Measurements from ENCODE around the gene RBFOX2. TPM values are rescaled to one million over a fixed set of nuclear protein-coding genes. Genes with fewer than 3 reads are reported as not detected.

RBFOX2 gene
- total and polyA plus RNA-seq, 2 of the 13 experiments (the other 11 are each of a cell fraction or from before 2014, with no cell fraction given), result 37.3 to 40.4 TPM

DNA sequence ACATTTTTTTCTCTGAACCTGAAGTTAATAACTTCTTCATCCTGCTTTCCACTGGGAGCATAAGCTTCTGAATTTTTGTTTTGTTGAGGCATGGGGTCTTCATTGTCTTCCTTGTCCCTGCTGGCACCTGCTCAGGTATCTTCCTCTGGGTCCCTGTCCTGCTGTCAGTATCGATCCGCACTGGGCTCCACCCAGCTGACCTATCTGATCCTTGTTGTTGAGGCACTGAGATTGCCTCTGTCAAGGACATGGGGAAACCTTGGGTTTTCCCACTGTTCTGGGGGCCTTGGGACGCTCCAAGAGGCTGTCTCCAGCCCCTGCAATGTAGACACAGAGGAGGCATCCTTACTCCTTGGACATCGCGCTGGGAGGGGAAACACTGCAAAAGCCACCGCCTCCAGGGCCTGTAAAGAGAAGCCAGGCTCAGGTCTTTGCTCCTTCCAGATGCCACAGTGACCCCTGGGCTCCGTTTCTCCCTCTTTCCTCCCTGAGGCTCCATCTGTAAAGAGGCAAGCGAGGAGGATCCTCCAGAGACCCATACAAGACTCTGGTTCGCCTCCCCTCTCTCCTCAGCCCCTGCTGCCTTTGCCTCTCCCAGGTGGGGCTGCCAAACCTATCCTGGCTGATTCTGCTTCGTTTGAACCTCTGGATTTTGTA lies 8.6 kb upstream of the RBFOX2 start:
- no peak for ATAC-seq
- in situ Hi-C loops (cut with HindIII; ENCODE audit: extremely low pct_ligation_motif_present, low pct_unique_long_range_greater_than_20kb), result no loop called here

DNA sequence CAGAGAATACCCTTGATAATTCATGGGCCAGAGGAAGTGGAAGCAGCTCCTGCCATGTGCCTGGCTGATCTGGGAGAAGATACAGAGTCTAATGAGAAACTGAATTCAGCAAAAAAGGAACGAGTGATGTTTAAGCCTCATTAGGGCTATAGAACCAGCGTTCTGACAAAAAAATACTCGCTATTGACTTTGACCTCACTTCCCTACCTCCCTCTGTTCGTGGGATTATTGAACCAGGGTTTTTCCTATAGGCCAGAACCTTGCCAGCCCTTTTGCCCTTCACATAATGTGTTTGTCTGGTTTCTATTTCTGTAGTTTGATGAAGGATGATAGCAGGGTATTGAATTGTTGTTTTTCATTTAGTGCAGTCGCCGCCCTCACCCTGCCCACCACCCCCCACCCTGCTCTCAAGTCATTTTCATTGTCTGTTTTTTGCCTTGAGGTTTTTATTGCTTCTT lies 7.6 kb upstream of the RBFOX2 start:
- Histone ChIP-seq H3K36me3 (replicated peaks in 1 of 2; ENCODE audit: control insufficient read depth in 1 of 2, insufficient read depth in 2 of 2, low read length in 2 of 2) (no peaks in the 10 kb centered on the region), H3K4me3 (replicated peaks in 1 of 3; ENCODE audit: insufficient read depth in 1 of 3, low read depth in 2 of 3, low read length in 3 of 3) (no peak overlapping the region), H4K20me1 (ENCODE audit: insufficient read depth, low read length) (no peaks in the 10 kb centered on the region), H3K4me2 (ENCODE audit: low read depth, low read length) (0 out of 2 replicates have a peak overlapping the region, but pooled peaks have one; percentile 32), H3K79me2 (ENCODE audit: insufficient read depth, low read length) (no peaks in the 10 kb centered on the region), H3K27me3 (ENCODE audit: control insufficient read depth in 1 of 2, insufficient read depth in 2 of 2, low read length in 2 of 2) (peaks cover 1 to 4% of the 10 kb centered on the region in 2 experiments; a peak in 2 of 5 replicates), H3K9me3 (ENCODE audit: low read length) (no peaks in the 10 kb centered on the region), H3K27ac (ENCODE audit: extremely low read length, insufficient read depth, low read length) (no peak overlapping the region), H3K9ac (ENCODE audit: insufficient read depth, low read depth, low read length) (no peak overlapping the region), H2AFZ (ENCODE audit: low read length) (no peak overlapping the region), H3K4me1 (ENCODE audit: insufficient read depth, low read length) (peaks cover 51% of the 10 kb centered on the region)
- no peak for TF ChIP-seq MEIS2 (CRISPR knock-in tag; IDR thresholded peaks at IDR 0.05)
- intact Hi-C loops (cut with micrococcal nuclease; ENCODE audit: unreplicated experiment), result no loop called here
- ChIA-PET POLR2A (no interaction called here), CTCF (ENCODE audit: low intra/inter-chr PET ratio, low total read pairs) (no interaction called here)
- no TSS peak for BruUV-seq (replicated peaks)
- 31% methylated on average over 6 of the region's 6 CpGs for WGBS (ENCODE audit: low lambda C conversion rate)
- FAIRE-seq (no peak), DNase-seq (ENCODE audit: low spot score) (no peak), ATAC-seq (peak; percentile 48; the same call in 1 of the 3 replicates)
- in situ Hi-C loops (cut with HindIII; ENCODE audit: extremely low pct_ligation_motif_present, low pct_unique_long_range_greater_than_20kb), result no loop called here

More for the DNA sequence above, 8.6 kb upstream of the RBFOX2 start:
- H3K9me3 ChIP-seq (ENCODE audit: low read length), result no peaks in the 10 kb centered on the region
- WGBS (ENCODE audit: low lambda C conversion rate), result 47% methylated on average over 10 of the region's 10 CpGs
- H4K20me1 ChIP-seq (ENCODE audit: insufficient read depth, low read length), result no peaks in the 10 kb centered on the region
- BruUV-seq (replicated peaks), result no TSS peak
- DNase-seq (ENCODE audit: low spot score) (no peak), FAIRE-seq (no peak)
- H3K9ac ChIP-seq (ENCODE audit: insufficient read depth, low read depth, low read length), result no peak overlapping the region
- peaks cover 41% of the 10 kb centered on the region for H3K4me1 ChIP-seq (ENCODE audit: insufficient read depth, low read length)
- TF ChIP-seq ONECUT2 (CRISPR knock-in tag; IDR thresholded peaks at IDR 0.05), result peak; percentile 63
- TF ChIP-seq CAMTA2 (CRISPR knock-in tag; IDR thresholded peaks at IDR 0.05; ENCODE audit: borderline replicate concordance), result no peak
- TF ChIP-seq FLYWCH1 (CRISPR knock-in tag; IDR thresholded peaks at IDR 0.05), result no peak
- intact Hi-C loops (cut with micrococcal nuclease; ENCODE audit: unreplicated experiment), result no loop called here
- no peaks in the 10 kb centered on the region for H3K79me2 ChIP-seq (ENCODE audit: insufficient read depth, low read length)
- no peak overlapping the region for H3K4me3 ChIP-seq (replicated peaks in 1 of 3; ENCODE audit: insufficient read depth in 1 of 3, low read depth in 2 of 3, low read length in 3 of 3)
- ChIA-PET CTCF (ENCODE audit: low intra/inter-chr PET ratio, low total read pairs) (no interaction called here), POLR2A (no interaction called here)
- peaks cover 1 to 4% of the 10 kb centered on the region in 2 experiments; a peak in 2 of 5 replicates for H3K27me3 ChIP-seq (ENCODE audit: control insufficient read depth in 1 of 2, insufficient read depth in 2 of 2, low read length in 2 of 2)
- H3K27ac ChIP-seq (ENCODE audit: extremely low read length, insufficient read depth, low read length), result no peak overlapping the region
- H2AFZ ChIP-seq (ENCODE audit: low read length), result no peak overlapping the region
- H3K4me2 ChIP-seq (ENCODE audit: low read depth, low read length), result no peak overlapping the region
- H3K36me3 ChIP-seq (replicated peaks in 1 of 2; ENCODE audit: control insufficient read depth in 1 of 2, insufficient read depth in 2 of 2, low read length in 2 of 2), result no peaks in the 10 kb centered on the region
